ENCODE results near the gene SESN1.

Gene SESN1

DNA sequence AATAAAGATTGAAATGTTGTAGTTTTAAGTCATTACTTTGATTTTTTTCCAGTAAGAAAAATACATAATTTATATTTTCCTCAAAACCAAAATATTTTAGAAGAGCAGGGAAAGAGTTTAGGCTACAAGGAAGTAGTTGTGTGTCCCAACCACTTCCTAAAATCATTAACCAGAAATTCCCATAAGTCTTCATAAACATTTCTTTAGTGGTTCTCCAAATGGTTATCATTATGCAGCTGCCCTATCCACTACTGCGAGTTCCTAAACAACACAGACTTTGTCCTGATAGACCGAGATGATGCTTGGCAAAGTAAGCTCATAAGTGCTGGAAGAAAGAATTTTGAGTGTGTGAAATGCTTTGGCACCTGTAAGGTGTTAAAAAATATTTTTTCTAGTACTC, 152.8 kb downstream of the SESN1 start:
- no peak for DNase-seq (ENCODE audit: low read depth in 1 of 2, low spot score in 1 of 2)

GRCh38 chr6:108941281-108941680, 153.4 kb downstream of the SESN1 start:
- DNase-seq (ENCODE audit: low read depth in 1 of 2, low spot score in 1 of 2): no peak

DNA sequence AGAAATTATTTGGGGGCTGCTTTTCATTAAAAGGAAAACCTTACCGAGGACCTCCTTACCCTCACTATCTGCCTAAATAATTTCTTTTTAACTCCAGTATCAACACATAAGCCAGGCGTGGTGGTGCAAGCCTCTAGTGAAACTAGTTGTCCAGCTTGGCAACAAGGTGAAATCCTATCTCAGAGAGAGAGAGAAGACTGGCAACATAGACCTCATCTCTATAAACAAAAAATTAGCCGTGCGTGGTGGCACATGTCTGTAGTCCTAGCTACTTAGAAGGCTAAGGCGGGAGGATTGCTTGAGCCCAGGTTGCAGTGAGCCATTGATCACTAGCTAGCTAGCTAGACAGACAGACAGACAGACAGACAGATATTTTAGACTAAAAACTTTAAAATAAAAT, 153.9 kb downstream of the SESN1 start:
- DNase-seq (ENCODE audit: low read depth in 1 of 2, low spot score in 1 of 2): no peak

GRCh38 chr6:108937170-108937569, 157.5 kb downstream of the SESN1 start:
- DNase-seq (ENCODE audit: low read depth in 1 of 2, low spot score in 1 of 2): no peak
